ENCODE results near the gene ABCG1. TPM values are rescaled to one million over a fixed set of nuclear protein-coding genes. Genes with fewer than 3 reads are reported as not detected.

The ABCG1 gene
- polyA plus RNA-seq, 1 donor from 2014 or later: 14.2 TPM

GRCh38 chr21:42317341-42317741, 98.4 kb downstream of the ABCG1 start:
- H3K9ac ChIP-seq (ENCODE audit: low read length): no peak overlapping the region
- no peaks in the 10 kb centered on the region for H3K36me3 ChIP-seq (ENCODE audit: insufficient read depth, low read length)
- H3K27ac ChIP-seq (ENCODE audit: low read length): no peak overlapping the region
- H3K4me3 ChIP-seq (ENCODE audit: low read length): no peak overlapping the region
- H2AFZ ChIP-seq (ENCODE audit: low read depth, low read length): no peak overlapping the region
- TF ChIP-seq SMC3 (conservative IDR thresholded peaks at IDR 0.05; ENCODE audit: poor library complexity) (no peak), REST (IDR thresholded peaks at IDR 0.05; ENCODE audit: borderline replicate concordance) (no peak), RAD21 (conservative IDR thresholded peaks at IDR 0.05) (no peak), CTCF (IDR thresholded peaks at IDR 0.05; ENCODE audit: poor library complexity, severe bottlenecking) (no peak), TAF1 (IDR thresholded peaks at IDR 0.05; ENCODE audit: low read depth) (no peak), EP300 (conservative IDR thresholded peaks at IDR 0.05; ENCODE audit: poor library complexity, severe bottlenecking) (no peak), MXI1 (conservative IDR thresholded peaks at IDR 0.05; ENCODE audit: poor library complexity, severe bottlenecking) (no peak)
- no peak overlapping the region for H3K4me2 ChIP-seq (ENCODE audit: low read length)
- H4K20me1 ChIP-seq (ENCODE audit: insufficient read depth): no peaks in the 10 kb centered on the region
- no peaks in the 10 kb centered on the region for H3K9me3 ChIP-seq (ENCODE audit: low read length)
- no peaks in the 10 kb centered on the region for H3K27me3 ChIP-seq (ENCODE audit: insufficient read depth, low read depth, low read length)
- no peaks in the 10 kb centered on the region for H3K79me2 ChIP-seq (replicated peaks; ENCODE audit: insufficient read depth, low read length)
- no peaks in the 10 kb centered on the region for H3K9me2 ChIP-seq (ENCODE audit: insufficient read depth, low read length)
- H3F3A ChIP-seq (ENCODE audit: insufficient read depth, low read length, poor library complexity, severe bottlenecking): no peaks in the 10 kb centered on the region

GRCh38 chr21:42317826-42318746, 99.1 kb downstream of the ABCG1 start:
- no peak overlapping the region for H2AFZ ChIP-seq (ENCODE audit: low read depth, low read length)
- H3K79me2 ChIP-seq (replicated peaks; ENCODE audit: insufficient read depth, low read length): no peaks in the 10 kb centered on the region
- TF ChIP-seq RAD21 (conservative IDR thresholded peaks at IDR 0.05) (no peak), EZH2 (IDR thresholded peaks at IDR 0.05; ENCODE audit: borderline replicate concordance, insufficient read depth, low read length, poor library complexity, severe bottlenecking) (no peak), TAF1 (IDR thresholded peaks at IDR 0.05; ENCODE audit: low read depth) (no peak), POLR2AphosphoS5 (IDR thresholded peaks at IDR 0.05) (no peak), SMC3 (conservative IDR thresholded peaks at IDR 0.05; ENCODE audit: poor library complexity) (no peak), EP300 (conservative IDR thresholded peaks at IDR 0.05; ENCODE audit: poor library complexity, severe bottlenecking) (no peak)

More at GRCh38 chr21:42317826-42318746, 99.1 kb downstream of the ABCG1 start:
- Histone ChIP-seq H3K36me3 (ENCODE audit: insufficient read depth, low read length) (no peaks in the 10 kb centered on the region), H3K9ac (ENCODE audit: low read length) (no peak overlapping the region), H3K27ac (ENCODE audit: low read length) (no peak overlapping the region), H4K20me1 (ENCODE audit: insufficient read depth) (no peaks in the 10 kb centered on the region), H3K27me3 (ENCODE audit: insufficient read depth, low read depth, low read length) (no peaks in the 10 kb centered on the region), H3K4me3 (ENCODE audit: low read length) (no peak overlapping the region), H3K9me3 (ENCODE audit: low read length) (no peaks in the 10 kb centered on the region), H3K9me2 (ENCODE audit: insufficient read depth, low read length) (no peaks in the 10 kb centered on the region), H3K4me2 (ENCODE audit: low read length) (no peak overlapping the region), H3F3A (ENCODE audit: insufficient read depth, low read length, poor library complexity, severe bottlenecking) (no peaks in the 10 kb centered on the region)
